HG03159 (cell line): ENCODE results near the gene MAML3.

Experiments
- ATAC-seq: cut with Tn5 transposase; IDR thresholded peaks from one replicate; pipeline ENCODE4 v1.9.1; 2021; ENCODE audit warnings: mild to moderate bottlenecking, moderate library complexity; ENCODE audit not compliant: unreplicated experiment

Gene MAML3

DNA sequence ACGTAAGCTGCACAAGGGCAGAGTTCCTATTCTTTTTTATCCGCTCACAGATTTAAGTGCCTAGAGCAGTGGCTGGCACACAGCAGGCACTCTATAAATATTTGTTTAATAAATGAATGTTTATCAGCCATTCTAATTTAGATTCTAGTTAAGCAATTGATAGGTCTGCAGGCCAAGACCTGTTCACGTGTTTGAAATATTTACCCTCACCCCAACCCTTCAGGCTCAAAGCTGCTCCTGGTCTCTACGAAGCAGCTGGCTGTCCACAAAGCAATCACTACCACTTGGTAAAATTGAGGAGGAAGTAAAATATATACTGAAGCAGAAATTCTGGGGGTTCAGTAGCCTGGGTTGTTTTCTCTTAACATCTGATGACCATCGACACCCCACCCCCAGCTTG lies 330.2 kb downstream of the MAML3 start:
- no peak for ATAC-seq

DNA sequence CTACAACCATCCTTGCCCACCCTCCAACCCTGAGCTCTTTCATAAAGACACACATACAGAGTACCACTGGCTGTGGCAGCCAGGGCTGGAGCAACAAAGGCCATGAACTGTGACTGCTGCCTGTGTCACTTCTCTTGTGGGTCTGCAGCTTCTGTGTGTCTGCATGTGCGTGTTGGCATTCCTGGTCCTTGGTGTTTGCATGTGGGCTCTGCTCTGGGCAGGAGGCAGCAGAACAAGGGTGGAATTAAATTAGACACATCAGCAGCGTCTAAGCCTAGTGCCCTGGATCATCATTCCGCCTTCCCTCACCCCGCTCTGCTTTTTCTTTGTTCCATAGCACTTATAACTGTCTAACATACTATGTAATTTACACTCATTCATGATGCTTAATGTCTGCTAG lies 330.6 kb downstream of the MAML3 start:
- no peak for ATAC-seq

DNA sequence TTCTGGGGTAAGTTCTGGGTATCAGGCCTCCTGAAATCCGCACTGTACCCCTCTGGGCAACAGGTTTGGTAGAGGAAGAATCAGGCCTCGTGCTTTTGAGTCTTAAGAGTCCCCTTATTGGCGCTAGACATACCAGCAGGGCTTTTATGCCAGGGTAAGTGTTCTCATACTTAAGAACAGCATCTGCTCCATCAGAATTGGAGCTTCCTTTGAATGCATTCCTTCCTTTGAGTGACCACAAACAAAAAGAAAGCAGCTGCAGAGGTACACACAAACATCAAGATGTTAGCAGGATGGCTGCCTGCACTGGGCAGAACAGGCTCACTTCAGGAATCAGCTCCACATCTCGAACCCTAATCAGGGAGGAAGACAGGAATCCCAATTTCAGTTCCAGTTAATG lies 331.6 kb downstream of the MAML3 start:
- no peak for ATAC-seq

DNA sequence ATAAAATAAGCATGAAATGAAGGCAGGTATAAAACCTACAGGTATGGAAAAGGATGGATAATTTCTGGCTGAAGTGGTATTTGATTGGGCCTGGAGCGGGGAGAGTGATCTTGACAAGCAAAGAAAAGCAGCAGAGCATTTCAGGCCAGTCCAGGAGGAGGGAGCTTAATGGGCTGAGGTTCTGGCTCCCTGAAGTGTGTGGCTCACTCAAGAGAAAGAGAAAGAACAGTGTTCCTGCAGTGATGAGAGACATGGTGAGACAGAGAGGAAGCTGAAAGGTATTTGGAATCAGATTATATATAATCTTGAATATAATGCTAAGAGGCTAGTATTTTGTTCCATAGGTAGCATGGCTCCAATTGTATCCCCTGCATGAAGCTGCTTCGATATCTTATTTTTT lies 334.9 kb downstream of the MAML3 start:
- ATAC-seq: no peak

DNA sequence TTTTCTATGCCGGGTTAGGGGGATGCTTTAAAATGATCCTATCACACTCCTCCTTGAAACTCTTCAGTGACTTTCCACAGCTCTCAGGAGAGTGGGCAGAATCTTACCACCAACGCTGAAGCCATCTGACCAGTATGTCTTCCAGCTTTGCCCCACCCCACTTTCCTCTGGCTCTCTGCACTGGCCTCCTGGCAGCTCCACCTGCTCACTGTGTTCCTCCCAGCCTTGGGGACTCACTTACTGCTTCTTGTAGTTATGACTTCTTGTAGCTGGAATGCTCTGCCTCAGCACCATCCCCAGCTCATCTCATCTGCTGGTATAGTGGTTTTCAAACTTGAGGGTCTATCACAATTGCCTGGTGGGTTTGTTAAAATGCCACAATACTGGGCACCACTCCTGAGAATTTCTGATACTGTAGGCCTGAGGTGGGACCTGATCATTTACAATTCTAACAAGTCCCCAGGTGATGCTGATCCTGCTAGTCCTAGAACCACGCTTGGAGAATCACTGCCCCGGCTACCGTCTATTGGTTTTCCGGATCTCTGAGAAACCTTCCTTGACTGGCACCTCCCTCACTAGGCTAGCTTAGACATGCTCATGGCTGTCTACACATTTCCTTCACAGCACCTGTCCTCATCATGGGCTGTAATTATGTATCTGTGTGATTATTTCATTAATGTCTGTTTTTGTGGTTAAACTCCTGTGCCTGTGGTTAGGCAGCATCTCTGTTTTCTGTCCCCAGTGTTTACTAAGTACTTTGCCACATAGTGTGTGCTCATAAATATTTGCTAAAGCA lies 336.1 kb downstream of the MAML3 start:
- ATAC-seq: no peak

DNA sequence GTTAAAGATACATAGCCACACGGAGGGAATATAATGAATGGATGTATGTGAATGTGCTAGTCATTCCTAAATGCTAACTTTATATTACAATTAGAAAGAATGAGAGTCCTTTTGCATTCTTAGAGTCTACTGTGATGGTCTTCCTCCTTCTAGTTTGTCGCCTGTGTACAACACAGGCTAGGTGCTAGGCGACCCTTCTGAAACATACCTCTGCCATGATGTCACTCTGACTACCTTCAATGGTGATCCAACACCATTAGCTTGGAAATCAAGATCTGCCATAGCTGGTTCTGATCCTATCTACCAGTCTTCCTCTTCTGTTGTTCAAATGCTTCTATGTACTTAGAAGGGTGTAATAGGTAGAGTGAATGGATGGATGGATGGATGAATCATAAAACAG lies 337.1 kb downstream of the MAML3 start:
- no peak for ATAC-seq

DNA sequence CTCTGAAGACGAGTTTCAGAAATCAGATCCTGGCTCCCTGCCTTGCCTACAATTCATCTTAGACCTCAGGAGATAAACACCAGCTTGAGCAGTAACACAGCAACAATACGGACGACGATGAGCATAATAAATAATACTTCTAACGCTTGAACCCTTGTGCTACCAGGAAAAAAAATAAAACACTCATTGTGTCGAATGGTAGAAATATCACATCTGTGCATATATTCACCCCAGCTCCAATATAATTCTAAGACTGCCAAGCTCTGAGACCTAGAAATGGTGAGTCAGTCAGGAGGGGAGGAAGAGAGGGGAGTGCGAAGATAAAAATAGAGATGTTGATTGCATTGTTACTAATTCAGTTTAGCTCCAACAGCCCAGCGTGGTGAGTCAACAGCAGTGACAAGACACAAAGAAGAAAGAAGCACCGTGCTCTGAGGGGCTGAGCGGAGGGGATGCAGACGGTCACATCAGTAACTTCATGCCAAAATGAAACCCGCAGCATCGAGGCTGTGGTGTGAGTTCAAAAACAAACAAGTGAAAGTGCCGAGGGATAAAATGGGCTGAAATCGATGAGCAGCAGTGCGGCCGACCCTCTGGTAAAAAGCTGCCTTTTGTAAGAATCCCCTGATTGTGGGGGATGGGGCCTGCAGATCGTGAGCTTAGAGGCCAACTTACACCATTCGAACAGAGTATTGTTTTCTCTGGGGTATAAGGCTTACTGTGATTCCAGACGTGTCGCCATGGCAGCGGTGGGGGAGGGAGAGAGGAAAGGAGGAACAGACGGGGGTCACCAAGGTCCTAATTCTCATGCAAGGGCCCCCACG lies 338.0 kb downstream of the MAML3 start:
- no peak for ATAC-seq

DNA sequence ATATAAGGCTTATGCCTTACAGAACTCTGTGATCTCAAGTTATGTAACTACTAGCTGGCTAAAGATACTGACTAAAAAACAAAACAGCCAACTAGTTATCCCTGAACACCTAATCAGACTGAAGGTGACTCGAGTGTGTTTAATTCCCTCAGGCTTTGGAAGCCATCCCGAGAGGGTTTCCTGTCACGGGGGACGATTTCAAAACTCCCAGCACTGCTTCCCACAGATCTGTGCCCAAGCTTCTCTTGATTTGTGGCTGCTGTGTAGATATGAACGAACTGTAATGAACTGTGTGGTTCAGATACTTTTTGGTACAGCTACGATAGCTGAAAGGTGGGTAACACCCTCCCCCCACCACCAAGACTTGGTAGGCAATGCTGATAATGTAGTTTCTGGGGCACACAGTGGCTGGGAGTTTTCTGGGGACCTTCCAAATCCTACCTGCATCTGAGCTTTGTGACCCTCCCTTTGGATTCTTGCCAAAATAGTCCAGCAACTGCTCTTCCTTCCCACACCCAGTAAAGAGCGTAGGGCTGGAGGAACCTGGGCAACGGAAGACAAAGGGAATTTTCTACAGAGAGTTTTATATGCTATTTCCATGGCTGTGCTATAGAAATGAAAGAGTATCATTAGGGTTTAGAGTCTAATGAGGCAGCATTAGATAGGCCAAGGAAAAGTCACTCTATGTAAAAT lies 339.5 kb downstream of the MAML3 start:
- ATAC-seq: no peak

DNA sequence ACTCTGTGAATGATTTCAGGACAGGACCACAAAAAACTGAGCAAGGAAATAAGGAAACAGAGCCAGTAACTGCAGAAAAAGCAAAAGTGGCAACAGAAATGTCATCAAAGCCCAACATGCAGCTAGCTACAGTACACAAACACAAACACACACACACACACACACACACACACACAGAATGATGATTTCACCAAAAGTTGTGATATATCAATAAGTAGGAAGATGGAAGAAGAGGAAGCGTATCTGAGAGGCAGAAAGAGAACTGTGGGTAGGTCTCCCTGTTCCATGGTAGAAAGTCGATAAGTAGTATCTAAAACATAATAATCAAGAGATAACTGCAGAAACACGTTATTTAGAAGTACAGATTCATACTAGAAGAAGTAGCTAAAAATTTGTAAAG lies 340.1 kb downstream of the MAML3 start:
- ATAC-seq: no peak

DNA sequence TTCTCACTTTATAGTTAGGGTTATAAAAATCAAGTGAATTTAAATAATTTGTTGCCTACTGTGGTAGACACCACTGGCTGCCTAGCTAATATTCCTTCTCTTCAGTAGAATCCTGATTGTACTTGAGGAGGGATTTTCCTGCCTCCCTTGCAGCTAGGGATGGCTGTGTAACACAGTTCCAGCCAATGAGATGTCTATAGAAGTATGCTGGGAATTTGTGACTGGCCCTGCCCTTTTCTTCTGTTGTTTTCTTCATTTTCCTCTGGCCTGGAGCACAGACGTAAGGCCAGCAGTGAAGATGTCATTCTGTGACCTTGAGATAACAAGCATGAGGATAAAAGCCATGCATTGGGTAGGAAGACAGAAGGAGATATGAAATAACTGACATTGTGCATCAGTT lies 343.3 kb downstream of the MAML3 start:
- ATAC-seq: no peak

DNA sequence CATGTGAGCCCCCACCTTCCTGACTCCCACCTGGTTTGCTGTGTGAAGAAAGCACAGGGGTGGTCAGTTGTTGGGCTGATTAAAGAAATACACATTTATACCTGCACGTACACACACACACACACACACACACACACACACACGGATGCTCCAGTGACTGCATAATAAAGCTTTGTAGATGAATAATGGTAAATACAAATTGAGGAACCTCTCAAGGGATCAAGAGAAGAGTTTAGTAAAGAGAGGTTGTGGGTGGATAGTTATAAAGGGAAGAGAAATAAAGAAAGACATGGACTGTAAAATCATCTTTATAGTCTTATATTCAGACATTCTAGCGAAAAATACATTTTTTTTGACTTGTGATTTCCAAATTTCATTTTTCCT lies 344.2 kb downstream of the MAML3 start:
- no peak for ATAC-seq

DNA sequence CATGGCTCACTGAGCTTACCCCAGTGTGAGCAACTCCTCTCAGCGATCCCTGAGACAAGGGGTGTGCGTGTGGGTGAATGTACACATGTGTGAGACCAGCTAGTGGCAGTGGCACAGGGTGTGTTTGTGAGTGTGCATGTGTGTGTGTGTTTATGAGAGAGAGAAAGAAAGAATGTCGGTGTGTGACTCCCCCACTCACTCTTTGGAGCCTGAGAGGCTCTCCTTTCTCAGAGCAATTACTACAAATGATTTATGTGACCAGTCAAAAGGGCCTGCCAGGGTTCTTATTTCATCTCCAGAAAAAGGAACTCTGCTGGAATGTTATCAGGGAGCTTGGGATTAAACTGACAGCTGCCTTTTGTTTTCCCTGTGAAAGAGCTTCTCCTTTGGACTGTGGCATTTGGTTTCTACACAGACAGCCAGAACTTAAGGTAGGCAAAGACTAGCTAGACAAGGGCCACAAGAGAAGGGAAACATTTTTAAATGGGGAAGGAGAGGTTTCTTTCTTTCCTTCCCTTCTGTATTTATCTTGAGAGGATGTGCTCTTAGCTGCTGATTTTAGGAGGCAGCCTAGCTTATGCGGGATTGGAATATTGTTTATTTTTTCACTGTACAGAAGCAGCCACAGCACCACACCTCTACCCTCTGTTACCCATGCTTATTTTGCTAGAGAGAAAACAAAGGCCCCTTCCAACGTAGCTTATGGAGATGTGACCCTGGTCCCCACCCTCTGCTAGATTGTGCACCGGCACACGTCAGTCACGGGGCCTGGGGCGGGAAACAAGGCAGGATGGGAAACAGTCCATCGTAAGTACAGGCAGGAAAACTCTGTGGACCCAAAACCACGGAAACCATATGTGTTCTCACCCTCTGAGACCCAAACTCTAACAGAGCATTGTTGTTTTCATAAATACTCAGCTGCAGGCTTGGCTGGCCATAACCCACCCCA lies 344.9 kb downstream of the MAML3 start:
- ATAC-seq: no peak

DNA sequence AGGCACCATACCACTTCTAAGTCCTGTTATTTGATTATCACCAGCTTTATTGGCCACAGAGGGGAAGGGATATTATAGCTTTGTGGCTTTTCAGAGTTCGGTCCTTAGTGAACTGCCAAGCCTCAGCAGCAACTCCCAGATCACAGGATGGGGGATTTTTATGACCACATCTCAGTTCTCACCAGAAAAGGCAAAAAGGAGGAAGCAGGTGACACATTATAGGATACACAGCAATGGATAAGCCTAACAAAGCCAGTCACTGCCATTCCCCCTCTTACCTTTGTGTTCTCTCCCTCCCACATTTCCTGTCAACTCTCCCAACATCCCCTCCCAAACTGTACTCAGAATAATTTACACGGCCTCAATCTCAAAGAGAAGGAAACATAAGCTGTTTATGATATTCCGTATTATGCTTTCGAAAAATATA lies 345.6 kb downstream of the MAML3 start:
- ATAC-seq: no peak

DNA sequence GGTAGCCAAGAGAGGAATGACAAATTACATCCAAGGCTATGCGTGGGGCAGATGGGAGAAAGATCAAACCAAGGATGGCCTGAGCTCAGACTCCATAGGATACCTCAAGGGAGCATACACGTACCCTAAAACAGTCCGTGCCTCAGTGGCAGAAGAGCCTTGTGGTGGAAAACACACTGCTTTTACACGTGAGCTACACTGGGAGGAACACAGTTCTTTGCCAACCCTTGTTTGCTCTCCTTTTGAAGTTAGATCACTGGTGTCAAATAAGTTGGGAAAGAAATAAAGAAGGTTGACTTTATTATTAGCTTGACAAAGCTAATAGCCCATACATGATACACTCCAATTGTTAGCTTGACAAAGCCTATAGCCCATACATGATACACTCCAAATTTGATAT lies 346.5 kb downstream of the MAML3 start:
- ATAC-seq: no peak

DNA sequence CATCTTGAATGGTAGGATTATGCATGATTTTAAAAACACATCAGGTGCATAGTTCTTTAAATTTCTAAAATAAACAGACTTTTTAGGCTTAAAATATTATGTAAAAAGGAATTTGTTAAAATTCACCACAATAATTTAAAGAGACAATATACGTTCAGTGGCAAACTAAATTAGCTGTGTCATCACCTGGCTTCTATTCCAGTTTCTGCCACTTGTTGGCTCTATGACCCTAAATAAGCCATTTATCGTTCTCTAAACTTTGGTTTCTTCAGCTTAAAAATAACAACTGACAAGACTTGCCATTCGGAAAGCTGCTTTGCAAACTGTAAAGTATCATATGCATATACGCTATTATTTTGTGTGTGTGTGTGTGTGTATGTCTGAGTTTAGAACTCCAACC lies 347.1 kb downstream of the MAML3 start:
- no peak for ATAC-seq

DNA sequence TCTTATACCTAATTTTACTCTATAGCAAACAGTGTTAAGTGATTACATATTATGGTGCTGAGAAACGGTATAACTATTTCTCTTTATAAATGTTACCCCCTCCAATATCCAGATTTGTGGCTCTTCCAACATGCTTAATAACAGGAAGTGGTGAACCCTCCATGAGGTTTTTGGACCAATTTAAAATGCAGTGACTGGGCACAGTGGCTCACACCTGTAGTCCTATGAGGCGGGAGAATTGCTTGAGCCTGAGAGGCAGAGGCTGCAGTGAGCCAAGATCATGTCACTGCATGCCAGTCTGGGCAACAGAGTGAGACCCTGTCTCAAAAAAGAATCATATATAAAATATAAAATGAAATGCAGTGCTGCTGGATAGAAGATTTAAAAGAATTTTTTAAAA lies 351.1 kb downstream of the MAML3 start:
- no peak for ATAC-seq

DNA sequence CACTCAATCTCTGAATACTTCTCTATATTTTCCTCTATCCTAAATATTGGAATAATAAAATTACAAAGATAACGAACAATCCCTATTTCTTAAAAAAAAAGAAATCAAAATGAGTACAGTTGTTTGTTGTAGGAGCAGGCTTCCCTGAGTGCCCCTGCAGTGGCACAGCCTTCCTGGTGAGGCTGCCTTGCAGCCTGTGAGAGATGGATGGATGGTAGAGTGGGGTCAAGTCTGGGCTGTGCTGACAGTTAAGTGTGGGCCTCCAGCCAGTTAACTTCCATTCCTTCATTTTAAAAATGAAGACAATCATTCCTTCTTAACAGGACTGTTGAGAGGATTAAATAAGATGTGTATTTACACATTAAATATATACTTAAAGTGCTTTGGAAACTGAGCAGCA lies 351.5 kb downstream of the MAML3 start:
- no peak for ATAC-seq

DNA sequence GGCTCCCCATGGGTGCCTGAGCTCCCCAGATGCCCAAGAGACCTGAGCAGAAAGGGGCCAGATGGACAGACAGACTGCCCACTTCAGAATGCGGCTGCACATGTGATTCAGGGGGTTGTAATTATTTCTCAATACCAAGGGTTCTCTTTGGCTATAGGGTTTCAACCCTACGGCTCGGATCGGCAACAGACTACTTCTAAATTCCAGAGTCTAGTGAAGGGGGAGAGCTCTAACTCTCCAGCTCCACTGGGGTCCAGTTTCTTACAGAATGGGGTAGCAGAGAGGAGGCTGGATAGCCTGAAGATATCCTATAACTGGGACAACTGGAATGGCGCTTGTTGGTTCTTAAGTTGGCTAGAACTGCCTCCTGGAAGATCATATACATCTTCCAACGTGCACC lies 352.1 kb downstream of the MAML3 start:
- ATAC-seq: no peak

DNA sequence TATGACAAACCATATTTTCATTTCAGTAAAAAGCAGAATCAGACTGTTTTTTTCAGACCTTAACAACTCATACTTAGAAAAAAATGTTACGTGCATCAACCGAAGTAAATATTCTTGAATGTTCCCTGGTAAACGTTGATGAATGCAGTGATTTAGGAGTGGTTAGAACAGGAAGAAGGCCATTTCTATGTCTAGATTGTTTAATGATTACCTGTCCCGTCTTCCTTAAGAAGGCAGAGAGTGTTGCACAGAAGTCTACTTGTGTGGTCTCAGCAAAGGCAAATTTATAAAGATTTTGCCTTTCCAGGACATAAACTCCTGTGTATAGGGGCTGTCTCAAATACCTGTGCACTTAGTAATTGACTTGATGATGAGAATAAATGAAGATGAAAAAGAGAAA lies 353.9 kb downstream of the MAML3 start:
- ATAC-seq: no peak

DNA sequence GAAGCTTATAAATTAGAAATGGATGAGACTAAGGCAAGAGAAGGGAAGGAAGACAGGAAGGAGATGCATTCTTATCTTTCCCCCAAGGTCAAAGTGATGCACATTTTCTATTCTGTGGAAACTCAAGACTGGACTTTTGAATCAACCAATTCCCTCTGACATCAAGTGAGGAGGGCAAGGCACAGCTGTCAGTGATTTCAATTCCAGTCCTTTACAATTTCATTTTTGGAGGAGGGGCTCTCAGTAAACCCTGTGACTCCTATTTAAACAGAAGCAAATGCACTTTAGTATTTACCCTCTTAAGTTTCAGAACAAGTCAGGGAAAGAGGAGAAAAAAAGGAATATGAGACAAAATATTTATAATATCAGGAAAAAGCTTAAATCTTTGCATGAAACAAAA lies 354.4 kb downstream of the MAML3 start:
- ATAC-seq: no peak

DNA sequence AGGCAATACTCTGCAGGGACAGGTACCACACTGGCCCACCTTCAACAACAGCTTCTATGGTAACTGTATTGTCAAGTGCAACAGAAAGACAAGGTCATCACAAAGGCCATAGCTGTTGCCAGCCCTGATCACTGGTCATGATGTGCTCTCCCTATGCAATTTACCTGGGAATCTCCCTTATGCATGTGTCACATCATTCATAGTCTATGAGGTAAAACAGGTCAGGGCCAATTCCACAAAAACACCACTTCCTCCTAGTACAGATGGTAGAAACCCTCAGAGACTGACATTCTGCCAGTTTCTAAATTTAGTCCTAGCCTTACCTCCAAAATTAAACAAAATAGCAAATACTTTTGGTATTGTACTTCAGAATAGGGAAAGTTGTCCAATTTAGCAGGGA lies 355.5 kb downstream of the MAML3 start:
- no peak for ATAC-seq
